WERI-Rb-1 (cell line): Measurements from ENCODE around the gene PPP2R5D.

Experiments used
- DNase-seq: peaks from one replicate; pipeline ENCODE4 v3.0.0-alpha.2; 2020
- H3K27ac ChIP-seq: fragments of 250-450 bp; sonication (Bioruptor Pico); 2 replicates; pipeline ENCODE4 v1.5.1; 2020; ENCODE audit warnings: mild to moderate bottlenecking, moderate library complexity
- H3K27me3 ChIP-seq: fragments of 250-450 bp; sonication (Bioruptor Pico); 2 replicates; pipeline ENCODE4 v1.5.1; 2021; ENCODE audit warnings: mild to moderate bottlenecking, low read depth, moderate library complexity; ENCODE audit not compliant: insufficient read depth, severe bottlenecking
- H3K36me3 ChIP-seq: fragments of 250-450 bp; sonication (Bioruptor Pico); 2 replicates; pipeline ENCODE4 v1.5.1; 2020; ENCODE audit warnings: mild to moderate bottlenecking, moderate library complexity
- H3K4me3 ChIP-seq: 2 replicates; pipeline ENCODE4 v1.5.1; 2011; ENCODE audit warnings: low read depth, mild to moderate bottlenecking, control low read depth, low read length
- H3K9me3 ChIP-seq: fragments of 250-450 bp; sonication (Bioruptor Pico); 2 replicates; pipeline ENCODE4 v1.5.1; 2021; ENCODE audit warnings: mild to moderate bottlenecking, moderate library complexity; ENCODE audit not compliant: severe bottlenecking
- CTCF ChIP-seq: IDR thresholded peaks from 2 replicates; pipeline ENCODE4 v1.5.1; 2011; ENCODE audit warnings: low read depth, mild to moderate bottlenecking, control low read depth, inconsistent platforms, low read length

Gene PPP2R5D

GRCh38 chr6:43043310-43043709 lies 58.9 kb downstream of the PPP2R5D start:
- Histone ChIP-seq H3K9me3 (no peaks in the 10 kb centered on the region), H3K27me3 (no peaks in the 10 kb centered on the region), H3K27ac (no peak overlapping the region), H3K4me3 (no peak overlapping the region), H3K36me3 (peaks cover 88% of the 10 kb centered on the region)
- TF ChIP-seq CTCF = no peak
- no peak for DNase-seq

- peaks cover 89% of the 10 kb centered on the region for H3K36me3 ChIP-seq
- no peak overlapping the region for H3K4me3 ChIP-seq
- DNase-seq = no peak
- H3K27me3 ChIP-seq = no peaks in the 10 kb centered on the region
- H3K27ac ChIP-seq = no peak overlapping the region
- no peaks in the 10 kb centered on the region for H3K9me3 ChIP-seq
- TF ChIP-seq CTCF = no peak
These were observed 61.1 kb downstream of the PPP2R5D start for GRCh38 chr6:43045371-43045930.

- no peak overlapping the region for H3K27ac ChIP-seq
These were observed 63.6 kb downstream of the PPP2R5D start for GRCh38 chr6:43047998-43048397.

GRCh38 chr6:43050981-43051380 lies 66.6 kb downstream of the PPP2R5D start:
- no peak for DNase-seq
- Histone ChIP-seq H3K4me3 (no peak overlapping the region), H3K9me3 (no peaks in the 10 kb centered on the region), H3K27ac (no peak overlapping the region), H3K27me3 (no peaks in the 10 kb centered on the region), H3K36me3 (peaks cover 84% of the 10 kb centered on the region)
- TF ChIP-seq CTCF = no peak

More at GRCh38 chr6:43047998-43048397, 63.6 kb downstream of the PPP2R5D start:
- no peak for TF ChIP-seq CTCF
- DNase-seq = no peak
- H3K36me3 ChIP-seq = peaks cover 88% of the 10 kb centered on the region
- H3K4me3 ChIP-seq = no peak overlapping the region
- H3K9me3 ChIP-seq = no peaks in the 10 kb centered on the region
- no peaks in the 10 kb centered on the region for H3K27me3 ChIP-seq

- no peak for TF ChIP-seq CTCF
These were observed 68.0 kb downstream of the PPP2R5D start for GRCh38 chr6:43052225-43052841.

More at GRCh38 chr6:43052225-43052841, 68.0 kb downstream of the PPP2R5D start:
- Histone ChIP-seq H3K27ac (peak overlapping the region; percentile 93), H3K27me3 (no peaks in the 10 kb centered on the region), H3K4me3 (no peak overlapping the region), H3K36me3 (peaks cover 86% of the 10 kb centered on the region), H3K9me3 (no peaks in the 10 kb centered on the region)
- no peak for DNase-seq
